Measurements from ENCODE around the gene RASGRP1.

Gene RASGRP1

GRCh38 chr15:38521316-38521715 lies 43.3 kb downstream of the RASGRP1 start:
- no peak for DNase-seq (ENCODE audit: extremely low spot score)
- ChIA-PET CTCF (no interaction called here), POLR2A (no interaction called here)
- TF ChIP-seq FOXK2 (IDR thresholded peaks at IDR 0.05) (no peak), FOXA1 (IDR thresholded peaks at IDR 0.05) (no peak), BHLHE40 (IDR thresholded peaks at IDR 0.05; ENCODE audit: borderline replicate concordance) (no peak), PKNOX1 (IDR thresholded peaks at IDR 0.05) (no peak), ZNF384 (IDR thresholded peaks at IDR 0.05) (no peak), LEF1 (IDR thresholded peaks at IDR 0.05; ENCODE audit: borderline replicate concordance) (no peak), TARDBP (IDR thresholded peaks at IDR 0.05) (no peak), CTBP1 (IDR thresholded peaks at IDR 0.05; ENCODE audit: borderline replicate concordance) (no peak), ELF4 (IDR thresholded peaks at IDR 0.05) (no peak), ARNT (IDR thresholded peaks at IDR 0.05) (no peak), L3MBTL2 (conservative IDR thresholded peaks at IDR 0.05) (no peak), SP1 (IDR thresholded peaks at IDR 0.05) (no peak), SUZ12 (IDR thresholded peaks at IDR 0.05) (no peak), FOXM1 (IDR thresholded peaks at IDR 0.05; ENCODE audit: borderline replicate concordance) (no peak), HDGF (IDR thresholded peaks at IDR 0.05; ENCODE audit: borderline replicate concordance) (no peak)

- POLR2A ChIA-PET: no interaction called here
- no peak for TF ChIP-seq ZNF384 (IDR thresholded peaks at IDR 0.05)
- TF ChIP-seq ELF4 (IDR thresholded peaks at IDR 0.05): no peak
- TF ChIP-seq SP1 (IDR thresholded peaks at IDR 0.05): no peak
- TF ChIP-seq FOXM1 (IDR thresholded peaks at IDR 0.05; ENCODE audit: borderline replicate concordance): no peak
- TF ChIP-seq FOXK2 (IDR thresholded peaks at IDR 0.05): no peak
- TF ChIP-seq SUZ12 (IDR thresholded peaks at IDR 0.05): no peak
- TF ChIP-seq TARDBP (IDR thresholded peaks at IDR 0.05): no peak
- TF ChIP-seq CTBP1 (IDR thresholded peaks at IDR 0.05; ENCODE audit: borderline replicate concordance): no peak
- TF ChIP-seq PKNOX1 (IDR thresholded peaks at IDR 0.05): no peak
- CTCF ChIA-PET: no interaction called here
- no peak for DNase-seq (ENCODE audit: extremely low spot score)
Observed at GRCh38 chr15:38520035-38520434, 44.6 kb downstream of the RASGRP1 start.

GRCh38 chr15:38518084-38518483 lies 46.5 kb downstream of the RASGRP1 start:
- DNase-seq (ENCODE audit: extremely low spot score): no peak
- CTCF ChIA-PET: interaction anchor here (1.2 to 1.4 kb wide), 2 partner anchors 46 kb away, joined by 4 read pairs; partner anchors contain the start of gene RASGRP1
- TF ChIP-seq PKNOX1 (IDR thresholded peaks at IDR 0.05): no peak
- no peak for TF ChIP-seq FOXM1 (IDR thresholded peaks at IDR 0.05; ENCODE audit: borderline replicate concordance)
- no peak for TF ChIP-seq ARNT (IDR thresholded peaks at IDR 0.05)
- TF ChIP-seq ZNF384 (IDR thresholded peaks at IDR 0.05): no peak
- no peak for TF ChIP-seq SP1 (IDR thresholded peaks at IDR 0.05)
- no peak for TF ChIP-seq BHLHE40 (IDR thresholded peaks at IDR 0.05; ENCODE audit: borderline replicate concordance)
- no peak for TF ChIP-seq LEF1 (IDR thresholded peaks at IDR 0.05; ENCODE audit: borderline replicate concordance)
- no peak for TF ChIP-seq TARDBP (IDR thresholded peaks at IDR 0.05)
- TF ChIP-seq CTBP1 (IDR thresholded peaks at IDR 0.05; ENCODE audit: borderline replicate concordance): no peak
- TF ChIP-seq ELF4 (IDR thresholded peaks at IDR 0.05): no peak
- TF ChIP-seq SUZ12 (IDR thresholded peaks at IDR 0.05): no peak
- no peak for TF ChIP-seq NFRKB (IDR thresholded peaks at IDR 0.05)
- POLR2A ChIA-PET: no interaction called here

GRCh38 chr15:38517312-38517975 lies 47.2 kb downstream of the RASGRP1 start:
- no peak for DNase-seq (ENCODE audit: extremely low spot score)
- TF ChIP-seq FOXM1 (IDR thresholded peaks at IDR 0.05; ENCODE audit: borderline replicate concordance) (no peak), ELF4 (IDR thresholded peaks at IDR 0.05) (no peak), FOXA1 (IDR thresholded peaks at IDR 0.05) (no peak), HDGF (IDR thresholded peaks at IDR 0.05; ENCODE audit: borderline replicate concordance) (no peak), L3MBTL2 (conservative IDR thresholded peaks at IDR 0.05) (no peak), ZNF384 (IDR thresholded peaks at IDR 0.05) (no peak), NFRKB (IDR thresholded peaks at IDR 0.05) (no peak), SUZ12 (IDR thresholded peaks at IDR 0.05) (no peak), PKNOX1 (IDR thresholded peaks at IDR 0.05) (no peak), TARDBP (IDR thresholded peaks at IDR 0.05) (no peak), LEF1 (IDR thresholded peaks at IDR 0.05; ENCODE audit: borderline replicate concordance) (no peak), FOXK2 (IDR thresholded peaks at IDR 0.05) (no peak), SP1 (IDR thresholded peaks at IDR 0.05) (no peak), BHLHE40 (IDR thresholded peaks at IDR 0.05; ENCODE audit: borderline replicate concordance) (no peak), CTBP1 (IDR thresholded peaks at IDR 0.05; ENCODE audit: borderline replicate concordance) (no peak), ARNT (IDR thresholded peaks at IDR 0.05) (no peak)
- ChIA-PET POLR2A (no interaction called here), CTCF (interaction anchor here (1.4 kb wide), 1 partner anchor 47 kb away, joined by 4 read pairs; the partner anchor contains the start of gene RASGRP1)

GRCh38 chr15:38516626-38517025 lies 48.0 kb downstream of the RASGRP1 start:
- CTCF ChIA-PET: no interaction called here

More at GRCh38 chr15:38516626-38517025, 48.0 kb downstream of the RASGRP1 start:
- POLR2A ChIA-PET: no interaction called here
- no peak for TF ChIP-seq NFRKB (IDR thresholded peaks at IDR 0.05)
- TF ChIP-seq SP1 (IDR thresholded peaks at IDR 0.05): no peak
- TF ChIP-seq ARNT (IDR thresholded peaks at IDR 0.05): no peak
- no peak for TF ChIP-seq FOXA1 (IDR thresholded peaks at IDR 0.05)
- TF ChIP-seq PKNOX1 (IDR thresholded peaks at IDR 0.05): no peak
- TF ChIP-seq TARDBP (IDR thresholded peaks at IDR 0.05): no peak
- no peak for TF ChIP-seq FOXM1 (IDR thresholded peaks at IDR 0.05; ENCODE audit: borderline replicate concordance)
- TF ChIP-seq LEF1 (IDR thresholded peaks at IDR 0.05; ENCODE audit: borderline replicate concordance): no peak
- TF ChIP-seq FOXK2 (IDR thresholded peaks at IDR 0.05): no peak
- TF ChIP-seq L3MBTL2 (conservative IDR thresholded peaks at IDR 0.05): no peak
- no peak for TF ChIP-seq ZNF384 (IDR thresholded peaks at IDR 0.05)
- no peak for DNase-seq (ENCODE audit: extremely low spot score)
